K562 (cell line): ENCODE data around the gene SHISA7. TPM values are rescaled to one million over a fixed set of nuclear protein-coding genes. Genes with fewer than 3 reads are reported as not detected.

ENCODE experiments used
- ASH1L ChIP-seq: fragments of 450-650 bp; IDR thresholded peaks from 2 replicates; pipeline ENCODE4 v1.6.1; 2018; ENCODE audit warnings: borderline replicate concordance, mild to moderate bottlenecking, low read depth; ENCODE audit not compliant: partially characterized antibody
- CBX8 ChIP-seq: fragments of 200-600 bp; sonication (generic); IDR thresholded peaks from 2 replicates; pipeline ENCODE4 v1.6.1; 2012; ENCODE audit warnings: borderline replicate concordance, mixed run types, low read depth, mild to moderate bottlenecking, moderate library complexity, mixed read lengths, low read length, control low read depth, inconsistent platforms; ENCODE audit not compliant: poor library complexity, severe bottlenecking; ENCODE audit errors: extremely low read depth
- CXXC5 ChIP-seq: fragments of 250-450 bp; sonication (Bioruptor Pico); IDR thresholded peaks from 2 replicates; pipeline ENCODE4 v1.8.0; 2022; ENCODE audit warnings: inconsistent platforms, mild to moderate bottlenecking, moderate library complexity
- FOXJ2 ChIP-seq: fragments of 200-800 bp; sonication (Bioruptor generic); IDR thresholded peaks from 2 replicates; pipeline ENCODE4 v1.6.1; 2016; ENCODE audit warnings: missing genetic modification characterization, missing compliant biosample characterization
- HCFC1 ChIP-seq: IDR thresholded peaks from 2 replicates; pipeline ENCODE4 v1.6.1; 2012; ENCODE audit warnings: low read depth, low read length, improper control_type of control experiment
- MIER1 ChIP-seq: fragments of 450-650 bp; IDR thresholded peaks from 2 replicates; pipeline ENCODE4 v1.6.1; 2016; ENCODE audit warnings: antibody characterized with exemption, mild to moderate bottlenecking, low read depth
- POLR2A ChIP-seq: fragments of 450-650 bp; conservative IDR thresholded peaks from 2 replicates; pipeline ENCODE4 v1.6.1; 2016
- PRPF4 ChIP-seq: fragments of 200-400 bp; formaldehyde crosslinking; IDR thresholded peaks from one replicate; pipeline ENCODE4 v1.6.1; 2017; ENCODE audit warnings: low read length, low read depth, mild to moderate bottlenecking; ENCODE audit not compliant: insufficient read depth, poor library complexity, severe bottlenecking
- SIN3B ChIP-seq: fragments of 450-650 bp; IDR thresholded peaks from 2 replicates; pipeline ENCODE4 v1.6.1; 2017; ENCODE audit warnings: low read depth, mild to moderate bottlenecking, moderate library complexity
- STAT6 ChIP-seq: sonication (generic); formaldehyde crosslinking; IDR thresholded peaks from 2 replicates; pipeline ENCODE4 v1.8.1; 2023; ENCODE audit warnings: mild to moderate bottlenecking, missing genetic modification reagents
- XRCC3 ChIP-seq: fragments of 450-650 bp; IDR thresholded peaks from 2 replicates; pipeline ENCODE4 v1.6.1; 2017; ENCODE audit warnings: mild to moderate bottlenecking, moderate library complexity
- ZNF124 ChIP-seq: sonication (generic); formaldehyde crosslinking; IDR thresholded peaks from 2 replicates; pipeline ENCODE4 v1.8.1; 2022; ENCODE audit warnings: missing genetic modification reagents
- polyA plus RNA-seq, 8 experiments: library from polyadenylated mRNA; depleted of rRNA in 4 of 8; stranded (reverse) in 5 of 8; unstranded in 3 of 8; fragments of >200 nt; fragmentation: Nextera tagmentation in 2 of 8; fragmentation: Illumina TruSeq in 1 of 8; extraction: Ambion mirVana in 2 of 8; extraction: Trizol in 1 of 8; gene quantifications; 2 replicates each; pipeline versions ENCODE4 v1.2.1 to v1.2.3, GENCODE V29; 2011 to 2014; ENCODE audit warnings: inconsistent platforms in 1 of 8, missing spikeins in 1 of 8
- total RNA-seq, 7 experiments: library from RNA; depleted of rRNA in 6 of 7; stranded (reverse); fragments of >200 nt in 6 of 7; fragmentation: Illumina TruSeq in 2 of 7; extraction: Trizol in 2 of 7; gene quantifications; 2 replicates each; pipeline versions ENCODE4 v1.2.1 to v1.2.3, GENCODE V29; 2011 to 2021; ENCODE audit warnings: low replicate concordance in 1 of 7
- TF ChIP-seq, protein P1 (sequence below): fragments of 450-650 bp; formaldehyde crosslinking; IDR thresholded peaks from 2 replicates; pipeline ENCODE4 v1.4.0; 2022; ENCODE audit warnings: mild to moderate bottlenecking, moderate library complexity
- TF ChIP-seq, protein P2 (sequence below): fragments of 150-350 bp; conservative IDR thresholded peaks from 2 replicates; pipeline ENCODE4 v1.6.1; 2014; ENCODE audit warnings: low read length
- TF ChIP-seq, protein P3 (sequence below): sonication (generic); formaldehyde crosslinking; IDR thresholded peaks from 2 replicates; pipeline ENCODE4 v1.8.0; 2022; ENCODE audit warnings: mild to moderate bottlenecking, missing genetic modification reagents

Gene SHISA7
- total and polyA plus RNA-seq, 9 of the 15 experiments (the other 6 are each of a cell fraction or from before 2014, with no cell fraction given), result 0.01 to 0.40 (median 0.07) TPM

DNA sequence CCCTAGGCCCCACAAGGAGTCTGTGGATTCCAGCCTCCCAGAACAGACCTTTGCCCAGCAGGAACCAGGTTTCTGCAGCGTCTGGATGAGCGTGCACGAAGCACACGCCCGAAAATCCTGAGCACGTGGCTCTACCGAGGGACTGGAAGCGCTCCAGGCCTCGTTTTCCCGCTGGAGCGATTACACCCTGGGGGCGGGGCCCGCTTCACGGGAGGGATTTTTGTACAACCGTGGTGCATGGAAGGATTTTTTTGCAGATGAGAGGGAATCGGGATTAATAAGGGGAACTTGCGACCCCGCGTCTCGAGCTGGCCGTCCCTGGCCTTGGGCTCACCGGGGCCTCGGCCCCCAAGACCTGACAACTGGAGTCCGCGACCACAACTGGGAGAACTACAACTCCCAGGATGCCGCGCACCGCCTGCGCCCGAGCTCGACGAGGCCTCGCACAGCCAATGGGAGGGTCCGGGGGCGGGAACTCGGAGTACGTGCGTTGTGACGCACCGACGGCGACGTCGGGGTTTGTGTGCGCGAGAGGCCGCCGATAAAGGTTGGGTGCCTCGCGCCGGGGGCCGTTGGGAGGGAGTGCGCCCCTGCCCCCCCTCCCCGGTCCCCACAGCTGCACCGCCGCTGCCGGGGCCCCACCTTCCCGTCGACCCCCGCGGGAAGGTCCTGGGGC lies 33.1 kb upstream of the SHISA7 start, which contains the start of gene ZNF628 (continued):
- TF ChIP-seq MIER1 (0 out of 2 replicates have a peak, but pooled peaks have one; percentile 24), ZNF124 (CRISPR knock-in tag) (no peak), FOXJ2 (tag) (peak; percentile 76; the same call in 1 of the 2 replicates), HCFC1 (peak; percentile 99), PRPF4 (no peak), XRCC3 (no peak), CXXC5 (CRISPR knock-in tag) (peak; percentile 100), ASH1L (peak; percentile 63), STAT6 (CRISPR knock-in tag) (no peak), SIN3B (no peak), CBX8 (no peak), POLR2A (peak; percentile 70)
- TF ChIP-seq, protein P1, sequence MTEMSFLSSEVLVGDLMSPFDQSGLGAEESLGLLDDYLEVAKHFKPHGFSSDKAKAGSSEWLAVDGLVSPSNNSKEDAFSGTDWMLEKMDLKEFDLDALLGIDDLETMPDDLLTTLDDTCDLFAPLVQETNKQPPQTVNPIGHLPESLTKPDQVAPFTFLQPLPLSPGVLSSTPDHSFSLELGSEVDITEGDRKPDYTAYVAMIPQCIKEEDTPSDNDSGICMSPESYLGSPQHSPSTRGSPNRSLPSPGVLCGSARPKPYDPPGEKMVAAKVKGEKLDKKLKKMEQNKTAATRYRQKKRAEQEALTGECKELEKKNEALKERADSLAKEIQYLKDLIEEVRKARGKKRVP (CRISPR knock-in tag), result no peak
- TF ChIP-seq, protein P2, sequence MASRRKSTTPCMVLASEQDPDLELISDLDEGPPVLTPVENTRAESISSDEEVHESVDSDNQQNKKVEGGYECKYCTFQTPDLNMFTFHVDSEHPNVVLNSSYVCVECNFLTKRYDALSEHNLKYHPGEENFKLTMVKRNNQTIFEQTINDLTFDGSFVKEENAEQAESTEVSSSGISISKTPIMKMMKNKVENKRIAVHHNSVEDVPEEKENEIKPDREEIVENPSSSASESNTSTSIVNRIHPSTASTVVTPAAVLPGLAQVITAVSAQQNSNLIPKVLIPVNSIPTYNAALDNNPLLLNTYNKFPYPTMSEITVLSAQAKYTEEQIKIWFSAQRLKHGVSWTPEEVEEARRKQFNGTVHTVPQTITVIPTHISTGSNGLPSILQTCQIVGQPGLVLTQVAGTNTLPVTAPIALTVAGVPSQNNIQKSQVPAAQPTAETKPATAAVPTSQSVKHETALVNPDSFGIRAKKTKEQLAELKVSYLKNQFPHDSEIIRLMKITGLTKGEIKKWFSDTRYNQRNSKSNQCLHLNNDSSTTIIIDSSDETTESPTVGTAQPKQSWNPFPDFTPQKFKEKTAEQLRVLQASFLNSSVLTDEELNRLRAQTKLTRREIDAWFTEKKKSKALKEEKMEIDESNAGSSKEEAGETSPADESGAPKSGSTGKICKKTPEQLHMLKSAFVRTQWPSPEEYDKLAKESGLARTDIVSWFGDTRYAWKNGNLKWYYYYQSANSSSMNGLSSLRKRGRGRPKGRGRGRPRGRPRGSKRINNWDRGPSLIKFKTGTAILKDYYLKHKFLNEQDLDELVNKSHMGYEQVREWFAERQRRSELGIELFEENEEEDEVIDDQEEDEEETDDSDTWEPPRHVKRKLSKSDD, result no peak
- TF ChIP-seq, protein P3, sequence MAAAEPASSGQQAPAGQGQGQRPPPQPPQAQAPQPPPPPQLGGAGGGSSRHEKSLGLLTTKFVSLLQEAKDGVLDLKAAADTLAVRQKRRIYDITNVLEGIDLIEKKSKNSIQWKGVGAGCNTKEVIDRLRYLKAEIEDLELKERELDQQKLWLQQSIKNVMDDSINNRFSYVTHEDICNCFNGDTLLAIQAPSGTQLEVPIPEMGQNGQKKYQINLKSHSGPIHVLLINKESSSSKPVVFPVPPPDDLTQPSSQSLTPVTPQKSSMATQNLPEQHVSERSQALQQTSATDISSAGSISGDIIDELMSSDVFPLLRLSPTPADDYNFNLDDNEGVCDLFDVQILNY (CRISPR knock-in tag), result 0 out of 2 replicates have a peak, but pooled peaks have one; percentile 68
